ENCODE measurements around the gene MTX1.
A peak's percentile ranks its signal among the peaks of the same experiment; 100 is the strongest.

Gene MTX1

GRCh38 chr1:155200920-155201319 is 7.6 kb upstream of the MTX1 start:
- no peak overlapping the region for H3K27ac ChIP-seq (ENCODE audit: low read length)
- no peaks in the 10 kb centered on the region for H3K27me3 ChIP-seq (ENCODE audit: control insufficient read depth, insufficient read depth, low read length)
- no peak overlapping the region for H3K4me3 ChIP-seq (ENCODE audit: low read length)
- no CpG with 5 or more reads among the region's 5 CpGs for WGBS (ENCODE audit: insufficient coverage, insufficient read length)
- no peak for DNase-seq (ENCODE audit: low read depth, low spot score)
- H3K9me3 ChIP-seq (ENCODE audit: control insufficient read depth, insufficient read depth, low read length): no peaks in the 10 kb centered on the region
- peaks cover 14% of the 10 kb centered on the region for H3K4me1 ChIP-seq (ENCODE audit: control insufficient read depth, insufficient read depth, low read length)
- peaks cover 61% of the 10 kb centered on the region for H3K36me3 ChIP-seq (ENCODE audit: control insufficient read depth, insufficient read depth, low read length)

GRCh38 chr1:155202198-155202597 is 6.3 kb upstream of the MTX1 start:
- H3K27me3 ChIP-seq (ENCODE audit: control insufficient read depth, insufficient read depth, low read length): no peaks in the 10 kb centered on the region
- no peak for DNase-seq (ENCODE audit: low read depth, low spot score)
- H3K9me3 ChIP-seq (ENCODE audit: control insufficient read depth, insufficient read depth, low read length): no peaks in the 10 kb centered on the region
- H3K4me1 ChIP-seq (ENCODE audit: control insufficient read depth, insufficient read depth, low read length): peaks cover 9% of the 10 kb centered on the region
- no peak overlapping the region for H3K4me3 ChIP-seq (ENCODE audit: low read length)
- H3K27ac ChIP-seq (ENCODE audit: low read length): no peak overlapping the region
- peaks cover 55% of the 10 kb centered on the region for H3K36me3 ChIP-seq (ENCODE audit: control insufficient read depth, insufficient read depth, low read length)
- no CpG with 5 or more reads among the region's 7 CpGs for WGBS (ENCODE audit: insufficient coverage, insufficient read length)

GRCh38 chr1:155202731-155203515 is 5.6 kb upstream of the MTX1 start:
- no CpG with 5 or more reads among the region's 19 CpGs for WGBS (ENCODE audit: insufficient coverage, insufficient read length)
- DNase-seq (ENCODE audit: low read depth, low spot score): no peak
- peaks cover 47% of the 10 kb centered on the region for H3K36me3 ChIP-seq (ENCODE audit: control insufficient read depth, insufficient read depth, low read length)

DNA sequence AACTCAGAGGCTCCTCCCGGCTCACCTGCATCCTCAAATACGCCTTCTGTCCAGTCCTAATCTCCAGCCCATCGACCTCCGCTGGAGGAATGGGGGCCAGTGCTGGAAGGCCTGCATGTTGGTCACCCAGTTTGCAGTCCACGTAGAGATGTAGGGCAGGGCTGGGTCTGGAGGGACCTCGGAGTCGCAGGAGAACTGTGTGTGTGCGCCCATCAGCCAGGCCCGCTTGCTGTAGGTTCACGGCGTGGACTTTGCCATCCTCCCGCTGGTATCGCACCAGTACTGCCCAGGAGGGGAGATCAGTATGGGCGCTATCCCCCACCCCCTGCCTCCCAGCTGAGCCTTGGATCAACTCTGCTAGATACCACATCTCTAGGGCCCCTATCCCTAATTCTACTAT is 3.5 kb upstream of the MTX1 start:
- no CpG with 5 or more reads among the region's 14 CpGs for WGBS (ENCODE audit: insufficient coverage, insufficient read length)
- H3K4me1 ChIP-seq (ENCODE audit: control insufficient read depth, insufficient read depth, low read length): peaks cover 5% of the 10 kb centered on the region; the same call in 1 of the 2 replicates
- no peak for DNase-seq (ENCODE audit: low read depth, low spot score)
- peaks cover 34% of the 10 kb centered on the region for H3K36me3 ChIP-seq (ENCODE audit: control insufficient read depth, insufficient read depth, low read length)
- no peak overlapping the region for H3K27ac ChIP-seq (ENCODE audit: low read length)
- no peaks in the 10 kb centered on the region for H3K9me3 ChIP-seq (ENCODE audit: control insufficient read depth, insufficient read depth, low read length)
- no peak overlapping the region for H3K4me3 ChIP-seq (ENCODE audit: low read length)
- H3K27me3 ChIP-seq (ENCODE audit: control insufficient read depth, insufficient read depth, low read length): no peaks in the 10 kb centered on the region

More at GRCh38 chr1:155202731-155203515, 5.6 kb upstream of the MTX1 start:
- H3K4me1 ChIP-seq (ENCODE audit: control insufficient read depth, insufficient read depth, low read length): peaks cover 6% of the 10 kb centered on the region; the same call in 1 of the 2 replicates
- no peaks in the 10 kb centered on the region for H3K9me3 ChIP-seq (ENCODE audit: control insufficient read depth, insufficient read depth, low read length)
- H3K27me3 ChIP-seq (ENCODE audit: control insufficient read depth, insufficient read depth, low read length): no peaks in the 10 kb centered on the region
- no peak overlapping the region for H3K27ac ChIP-seq (ENCODE audit: low read length)
- H3K4me3 ChIP-seq (ENCODE audit: low read length): no peak overlapping the region

GRCh38 chr1:155205969-155206593 is 2.4 kb upstream of the MTX1 start:
- Histone ChIP-seq H3K27me3 (ENCODE audit: control insufficient read depth, insufficient read depth, low read length) (no peaks in the 10 kb centered on the region), H3K4me3 (ENCODE audit: low read length) (no peak overlapping the region), H3K4me1 (ENCODE audit: control insufficient read depth, insufficient read depth, low read length) (peaks cover 5% of the 10 kb centered on the region; the same call in 1 of the 2 replicates), H3K36me3 (ENCODE audit: control insufficient read depth, insufficient read depth, low read length) (peaks cover 23% of the 10 kb centered on the region), H3K9me3 (ENCODE audit: control insufficient read depth, insufficient read depth, low read length) (no peaks in the 10 kb centered on the region), H3K27ac (ENCODE audit: low read length) (no peak overlapping the region)
- DNase-seq (ENCODE audit: low read depth, low spot score): no peak
- whole genome bisulfite sequencing (ENCODE audit: insufficient coverage, insufficient read length): no CpG with 5 or more reads among the region's 9 CpGs

DNA sequence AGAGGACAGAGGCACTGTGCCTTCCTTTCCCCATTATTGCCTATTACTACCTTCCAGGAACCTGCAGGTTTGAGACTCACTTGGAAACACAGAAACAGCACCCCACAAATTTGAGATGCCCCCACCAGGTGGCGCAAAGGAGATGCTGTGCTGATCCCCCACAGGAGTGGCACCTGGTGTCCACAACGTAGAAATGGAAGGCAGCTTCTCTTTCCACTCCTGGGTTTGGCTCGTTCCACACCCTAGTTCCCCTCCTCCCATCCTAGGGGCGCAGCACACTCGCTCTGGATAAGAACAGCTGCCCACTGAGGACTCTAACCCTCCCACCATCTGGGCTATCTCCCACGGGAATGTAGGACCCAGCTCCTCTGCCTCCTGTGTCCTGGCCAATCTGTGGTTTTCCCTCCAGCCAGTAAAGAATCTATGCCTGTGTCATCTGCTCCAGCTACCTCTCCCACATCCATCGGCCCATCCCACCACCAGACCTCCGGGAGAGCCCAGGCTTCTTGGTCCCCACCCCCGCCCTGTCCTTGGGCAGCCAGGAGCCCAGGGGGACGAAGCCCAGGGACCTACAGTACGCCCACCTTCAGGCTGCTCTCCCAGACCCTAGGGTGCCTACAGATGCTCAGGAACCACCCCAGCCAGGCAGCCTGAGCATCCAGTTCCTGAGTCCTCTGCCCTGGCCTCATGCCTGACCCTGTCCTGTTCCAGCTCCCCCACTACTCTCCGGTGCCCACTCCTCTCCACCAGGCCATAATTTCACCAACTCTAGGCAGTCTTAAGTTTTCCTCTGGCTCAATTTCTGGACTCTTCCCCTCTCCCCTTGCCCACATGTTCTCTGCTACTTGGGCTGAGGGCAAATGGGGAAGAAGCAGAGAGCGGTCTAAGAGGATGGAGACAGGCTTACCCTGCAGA is 1.3 kb upstream of the MTX1 start:
- Histone ChIP-seq H3K27me3 (ENCODE audit: control insufficient read depth, insufficient read depth, low read length) (no peaks in the 10 kb centered on the region), H3K4me3 (ENCODE audit: low read length) (no peak overlapping the region; the same call in 1 of the 2 replicates), H3K4me1 (ENCODE audit: control insufficient read depth, insufficient read depth, low read length) (peaks cover 5% of the 10 kb centered on the region; the same call in 1 of the 2 replicates), H3K9me3 (ENCODE audit: control insufficient read depth, insufficient read depth, low read length) (no peaks in the 10 kb centered on the region), H3K36me3 (ENCODE audit: control insufficient read depth, insufficient read depth, low read length) (peaks cover 13% of the 10 kb centered on the region), H3K27ac (ENCODE audit: low read length) (no peak overlapping the region)
- no peak for DNase-seq (ENCODE audit: low read depth, low spot score)
- WGBS (ENCODE audit: insufficient coverage, insufficient read length): no CpG with 5 or more reads among the region's 13 CpGs

GRCh38 chr1:155207806-155208540 is 522 bp upstream of the MTX1 start, which contains the start of gene THBS3:
TSS of gene THBS3 (minus strand) at chr1:155207897. CDS start at chr1:155207876, 21 bp downstream.
- Histone ChIP-seq H3K9me3 (ENCODE audit: control insufficient read depth, insufficient read depth, low read length) (no peaks in the 10 kb centered on the region), H3K27me3 (ENCODE audit: control insufficient read depth, insufficient read depth, low read length) (no peaks in the 10 kb centered on the region), H3K27ac (ENCODE audit: low read length) (no peak within 1 kb of the TSS), H3K4me1 (ENCODE audit: control insufficient read depth, insufficient read depth, low read length) (peaks cover 5% of the 10 kb centered on the region; the same call in 1 of the 2 replicates), H3K4me3 (ENCODE audit: low read length) (peak within 1 kb of the TSS; percentile 97; the same call in 1 of the 2 replicates), H3K36me3 (ENCODE audit: control insufficient read depth, insufficient read depth, low read length) (peaks cover 6% of the 10 kb centered on the region)
- no CpG with 5 or more reads among the region's 17 CpGs for WGBS (ENCODE audit: insufficient coverage, insufficient read length)
- no peak for DNase-seq (ENCODE audit: low read depth, low spot score)

DNA sequence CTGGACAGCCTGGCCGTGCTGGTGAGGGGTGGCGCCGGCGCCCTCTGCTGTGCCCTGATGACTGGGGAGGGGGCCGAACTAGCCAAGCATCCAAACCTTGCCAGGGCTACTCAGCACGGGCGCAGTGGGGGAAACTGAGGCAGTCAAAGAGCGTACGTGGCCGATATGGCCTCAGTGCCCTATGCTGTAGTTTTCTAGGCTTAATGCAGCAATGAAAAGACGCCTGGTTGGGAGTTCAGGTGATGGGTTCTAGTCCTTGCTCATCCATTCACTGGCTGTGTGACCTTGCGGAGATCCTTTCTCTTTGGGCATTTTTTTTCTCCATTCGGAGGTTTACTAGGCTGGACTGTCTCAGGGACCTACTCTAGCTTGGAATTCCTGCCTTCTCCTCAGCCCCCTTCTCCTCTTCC is 822 bp downstream of the MTX1 start:
- Histone ChIP-seq H3K27me3 (ENCODE audit: control insufficient read depth, insufficient read depth, low read length) (no peaks in the 10 kb centered on the region), H3K27ac (ENCODE audit: low read length) (no peak overlapping the region), H3K36me3 (ENCODE audit: control insufficient read depth, insufficient read depth, low read length) (no peaks in the 10 kb centered on the region), H3K4me3 (ENCODE audit: low read length) (peak overlapping the region; percentile 97), H3K9me3 (ENCODE audit: control insufficient read depth, insufficient read depth, low read length) (no peaks in the 10 kb centered on the region), H3K4me1 (ENCODE audit: control insufficient read depth, insufficient read depth, low read length) (peaks cover 5% of the 10 kb centered on the region; the same call in 1 of the 2 replicates)
- WGBS (ENCODE audit: insufficient coverage, insufficient read length): no CpG with 5 or more reads among the region's 13 CpGs
- DNase-seq (ENCODE audit: low read depth, low spot score): no peak

GRCh38 chr1:155210314-155211104 is 2.0 kb downstream of the MTX1 start:
- H3K4me1 ChIP-seq (ENCODE audit: control insufficient read depth, insufficient read depth, low read length): peaks cover 5% of the 10 kb centered on the region; the same call in 1 of the 2 replicates
- H3K4me3 ChIP-seq (ENCODE audit: low read length): no peak overlapping the region
- H3K36me3 ChIP-seq (ENCODE audit: control insufficient read depth, insufficient read depth, low read length): no peaks in the 10 kb centered on the region
- no peak for DNase-seq (ENCODE audit: low read depth, low spot score)
- WGBS (ENCODE audit: insufficient coverage, insufficient read length): no CpG with 5 or more reads among the region's 4 CpGs
- no peaks in the 10 kb centered on the region for H3K27me3 ChIP-seq (ENCODE audit: control insufficient read depth, insufficient read depth, low read length)
- H3K27ac ChIP-seq (ENCODE audit: low read length): no peak overlapping the region
- H3K9me3 ChIP-seq (ENCODE audit: control insufficient read depth, insufficient read depth, low read length): no peaks in the 10 kb centered on the region

All from iPS DF 6.9 (cell line).